Measurements from ENCODE around the gene CABP2.

The CABP2 gene

GRCh38 chr11:67507242-67507863 lies 15.9 kb downstream of the CABP2 start:
- no peak for DNase-seq

GRCh38 chr11:67506426-67507051 lies 16.7 kb downstream of the CABP2 start:
- no peak for DNase-seq

GRCh38 chr11:67505605-67506396 lies 17.4 kb downstream of the CABP2 start:
- DNase-seq = peak; percentile 89

GRCh38 chr11:67504950-67505581 lies 18.2 kb downstream of the CABP2 start, which contains the start of gene PITPNM1:
Gene PITPNM1, minus strand, starts transcription at chr11:67505363. Its CDS starts 1,183 bp downstream, at chr11:67504180.
- no peak for DNase-seq

GRCh38 chr11:67504005-67504949 lies 19.0 kb downstream of the CABP2 start:
- DNase-seq = no peak

- DNase-seq = no peak
These were observed 19.9 kb downstream of the CABP2 start for GRCh38 chr11:67503119-67504004.

- no peak for DNase-seq
These were observed 20.8 kb downstream of the CABP2 start for GRCh38 chr11:67502328-67502979.

GRCh38 chr11:67501854-67502253 lies 21.4 kb downstream of the CABP2 start:
- DNase-seq = no peak

- no peak for DNase-seq
These were observed 22.2 kb downstream of the CABP2 start for GRCh38 chr11:67500831-67501715.

GRCh38 chr11:67500484-67500821 lies 22.8 kb downstream of the CABP2 start:
- no peak for DNase-seq

GRCh38 chr11:67499808-67500483 lies 23.3 kb downstream of the CABP2 start:
- DNase-seq = no peak

- DNase-seq = no peak
These were observed 24.7 kb downstream of the CABP2 start for GRCh38 chr11:67498544-67498972.

GRCh38 chr11:67497656-67498291 lies 25.5 kb downstream of the CABP2 start:
- no peak for DNase-seq

- DNase-seq = no peak
These were observed 27.1 kb downstream of the CABP2 start for GRCh38 chr11:67496113-67496512.

- DNase-seq = no peak
These were observed 27.8 kb downstream of the CABP2 start for GRCh38 chr11:67495234-67496005.

GRCh38 chr11:67494371-67495233 lies 28.6 kb downstream of the CABP2 start:
- DNase-seq = no peak

Data from DMS153 (cell line).